Vagina (tissue), 2 donors: ENCODE data around the gene ELP1.
"Not testable (repeated sequence)": the region's sequence is repeated elsewhere in the genome, so short reads cannot be mapped to it uniquely, and the experiment has no call there.

Source experiments
- CTCF ChIP-seq, 3 experiments: fragments of 450-650 bp in 2 of 3; fragments of 200-600 bp in 1 of 3; sonication (generic) in 1 of 3; IDR thresholded peaks; one replicate each; pipeline ENCODE4 v1.5.1; 2017 to 2019; ENCODE audit warnings: antibody characterized with exemption in 3 of 3, mild to moderate bottlenecking in 2 of 3, moderate library complexity in 2 of 3
- POLR2A ChIP-seq, 2 donors: fragments of 450-650 bp; IDR thresholded peaks; one replicate each; pipeline ENCODE4 v1.6.1; 2017; ENCODE audit warnings: antibody characterized with exemption in 2 of 2, mild to moderate bottlenecking in 2 of 2, moderate library complexity in 2 of 2

GRCh38 chr9:108848296-108848695 lies 85.6 kb downstream of the ELP1 start:
- TF ChIP-seq CTCF, POLR2A (IDR thresholded peaks at IDR 0.05): not testable (repeated sequence)
